Inflammatory macrophage treated with lipopolysaccharide for 4 hours (primary cell): Measurements from ENCODE around the gene TP73.

Experiments used
- DNase-seq: peaks from one replicate; pipeline ENCODE4 v3.0.0-alpha.2; 2020

Gene TP73

DNA sequence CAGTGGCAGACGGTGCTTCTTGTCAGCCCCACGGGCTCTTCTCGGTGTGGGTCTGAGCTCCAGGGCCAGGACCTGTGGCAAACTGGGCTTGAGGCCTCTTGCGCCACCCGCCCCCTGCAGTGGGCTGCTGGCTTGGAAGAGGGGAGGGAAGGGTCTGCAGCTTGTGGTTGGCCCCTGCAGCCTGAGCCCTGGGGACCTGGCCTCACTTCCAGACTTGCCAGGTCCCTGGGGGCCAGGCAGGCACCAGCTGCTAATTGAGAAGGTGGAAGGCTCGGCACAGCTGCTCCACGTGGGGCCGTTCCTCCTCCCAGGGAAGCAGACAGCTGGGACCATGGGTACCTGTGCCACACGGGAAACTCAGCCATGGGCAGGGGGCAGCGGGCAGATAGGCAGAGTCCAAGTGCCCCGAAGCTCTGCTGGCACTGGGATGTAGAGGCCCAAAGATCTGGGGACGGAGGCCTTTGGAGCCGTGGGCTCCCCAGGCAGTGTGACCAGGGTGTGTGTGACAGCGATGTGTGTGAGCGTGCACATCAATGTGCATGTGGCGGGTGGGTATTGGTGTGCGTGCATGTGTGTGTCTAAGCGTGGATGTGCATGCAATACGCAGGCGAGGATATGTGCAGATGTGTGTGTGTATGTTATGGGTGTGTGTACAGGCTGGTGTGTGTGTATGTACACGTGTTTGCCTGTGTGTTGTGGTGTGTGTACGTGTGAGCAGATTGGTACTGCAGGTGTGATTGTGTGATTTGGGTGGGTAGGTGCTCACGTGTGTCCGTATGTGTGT lies 39.3 kb downstream of the TP73 start:
- DNase-seq, result no peak

DNA sequence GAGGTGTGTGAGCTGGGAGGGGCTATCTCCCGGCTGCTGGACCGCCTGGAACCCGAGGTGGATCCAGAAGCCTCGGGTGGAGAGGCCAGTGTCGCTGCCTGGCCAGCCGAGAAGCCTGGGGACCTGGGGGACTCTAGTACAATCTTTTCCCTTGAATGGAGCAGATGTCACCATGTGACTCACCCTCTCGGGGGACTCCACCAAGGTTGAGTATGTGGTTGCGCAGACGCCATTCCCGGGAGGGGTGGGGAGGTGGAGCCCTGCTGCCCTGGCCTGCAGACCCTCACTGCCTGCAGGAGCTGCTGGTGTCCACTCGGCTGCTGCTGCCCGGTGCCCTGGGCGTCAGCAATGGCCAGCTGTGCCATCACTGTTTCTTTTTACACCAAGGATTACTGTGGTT lies 40.3 kb downstream of the TP73 start:
- DNase-seq, result no peak

DNA sequence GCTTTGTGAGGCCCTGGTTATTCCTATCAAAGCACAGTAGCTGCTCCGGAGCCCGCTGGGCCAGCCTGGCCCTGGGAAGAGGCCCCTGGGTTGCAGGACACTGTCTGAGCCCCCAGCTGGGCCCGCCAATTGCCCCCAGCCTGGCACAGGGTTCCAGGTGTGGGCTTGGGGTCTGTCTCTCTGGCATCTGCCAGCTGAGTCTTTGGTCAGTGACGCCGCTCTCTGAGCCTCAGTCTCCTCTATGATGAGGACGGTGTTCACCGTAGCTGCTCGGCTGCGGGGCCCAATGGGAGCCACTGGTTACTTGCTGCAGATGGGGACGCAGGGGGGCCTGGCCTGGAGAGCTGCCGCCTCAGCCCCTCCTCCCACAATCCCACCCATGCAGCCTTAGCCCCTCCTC lies 41.0 kb downstream of the TP73 start:
- DNase-seq, result no peak

DNA sequence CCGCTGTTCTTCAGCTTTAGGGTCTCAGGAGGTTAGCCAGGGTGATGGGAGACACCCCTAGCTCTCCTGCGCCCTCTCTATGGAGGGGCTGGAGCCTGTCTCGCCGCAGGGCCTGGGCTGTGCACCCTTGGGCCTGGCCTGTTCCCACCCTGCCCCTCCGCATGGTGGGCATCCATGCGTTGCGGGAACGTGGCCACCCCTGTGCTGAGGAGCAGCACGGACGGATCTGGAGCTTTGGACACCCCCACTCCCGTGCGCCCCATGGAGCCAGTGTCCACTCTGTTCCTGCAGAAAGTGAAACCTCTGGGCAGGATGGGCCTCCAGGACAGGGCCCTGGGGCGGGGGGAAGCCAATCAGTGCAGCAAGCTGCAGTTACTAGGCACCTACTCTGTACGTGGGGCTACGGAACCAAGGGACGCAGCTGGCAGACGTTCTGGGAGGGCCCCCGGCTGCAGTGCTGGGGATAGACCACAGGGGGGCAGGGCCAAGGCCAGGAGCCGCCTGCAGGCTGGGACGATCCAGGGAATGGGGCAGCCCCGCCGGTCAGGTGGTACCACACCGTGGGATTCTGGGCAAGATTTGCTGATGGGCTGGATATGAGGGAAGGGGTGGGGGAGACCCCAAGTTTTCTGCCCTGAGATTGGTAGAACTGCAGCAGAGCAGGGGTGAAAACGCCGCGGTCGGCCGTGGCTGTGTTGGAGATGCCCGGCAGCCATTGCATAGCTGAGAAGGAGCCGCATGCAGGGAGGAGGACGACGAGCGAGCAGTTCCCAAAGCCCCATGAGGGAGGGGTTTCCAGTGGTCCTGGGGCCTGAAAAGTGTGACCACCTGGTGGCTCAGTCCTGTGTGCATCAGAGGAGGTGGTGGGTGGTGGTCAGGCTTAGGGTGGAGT lies 43.3 kb downstream of the TP73 start:
- DNase-seq, result peak; percentile 46

DNA sequence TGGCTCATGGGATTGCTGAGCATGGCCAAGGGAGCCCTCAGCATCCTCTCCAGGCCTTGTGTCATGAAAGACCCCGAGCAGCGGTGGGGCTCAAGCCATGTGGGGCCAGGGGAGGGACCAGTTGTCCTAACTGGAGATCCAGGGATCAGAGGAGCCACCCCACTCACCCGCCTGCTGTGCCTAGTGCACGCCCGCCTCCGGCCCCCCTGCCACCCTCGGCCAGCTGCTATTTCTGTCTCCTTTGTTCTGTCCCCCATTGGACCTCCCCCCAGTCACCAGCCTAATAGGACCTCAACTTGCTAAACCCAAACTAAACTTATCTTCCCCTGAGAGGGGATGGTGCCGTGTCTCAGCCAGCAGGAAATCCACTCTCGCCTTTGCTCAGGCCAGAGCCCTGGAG lies 44.4 kb downstream of the TP73 start:
- DNase-seq, result no peak

DNA sequence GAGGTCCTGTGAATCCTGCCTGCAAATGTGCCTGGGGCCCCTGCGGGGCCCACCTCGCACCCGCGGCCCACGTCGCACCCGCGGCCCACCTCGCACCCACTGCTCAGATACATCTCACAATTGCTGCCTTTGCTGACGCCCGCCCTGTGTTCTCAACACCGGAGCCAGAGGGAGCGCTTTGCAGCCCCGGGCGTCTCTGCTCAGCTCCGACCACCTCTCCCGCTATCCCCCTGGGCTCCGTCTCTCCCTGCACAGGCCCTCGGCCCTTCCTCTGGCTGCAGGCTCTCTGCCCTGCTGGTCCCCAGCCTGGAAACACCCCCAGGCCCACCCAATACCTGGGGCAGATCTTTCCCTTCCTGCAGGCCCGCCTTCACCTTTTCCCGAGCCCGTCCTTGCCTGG lies 44.8 kb downstream of the TP73 start:
- no peak for DNase-seq

DNA sequence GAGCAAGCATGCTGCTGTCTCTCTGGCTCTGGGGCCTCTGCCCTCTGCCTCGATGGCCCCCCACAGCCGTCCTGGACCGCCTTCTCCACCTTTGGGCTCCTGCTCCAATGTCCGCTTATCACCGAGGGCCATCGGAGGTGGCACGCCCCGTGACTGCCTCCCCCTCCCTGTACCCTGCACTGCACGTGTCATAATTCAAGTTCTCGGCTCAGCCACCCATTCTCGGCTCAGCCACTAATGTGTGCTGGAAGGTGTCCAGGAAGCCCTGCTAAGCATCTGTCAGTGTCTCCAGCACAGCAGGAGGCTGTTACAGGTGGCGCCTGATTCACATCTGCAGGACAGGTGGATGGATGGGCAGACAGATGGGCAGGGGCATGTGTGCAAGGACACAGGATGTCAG lies 45.5 kb downstream of the TP73 start:
- no peak for DNase-seq

DNA sequence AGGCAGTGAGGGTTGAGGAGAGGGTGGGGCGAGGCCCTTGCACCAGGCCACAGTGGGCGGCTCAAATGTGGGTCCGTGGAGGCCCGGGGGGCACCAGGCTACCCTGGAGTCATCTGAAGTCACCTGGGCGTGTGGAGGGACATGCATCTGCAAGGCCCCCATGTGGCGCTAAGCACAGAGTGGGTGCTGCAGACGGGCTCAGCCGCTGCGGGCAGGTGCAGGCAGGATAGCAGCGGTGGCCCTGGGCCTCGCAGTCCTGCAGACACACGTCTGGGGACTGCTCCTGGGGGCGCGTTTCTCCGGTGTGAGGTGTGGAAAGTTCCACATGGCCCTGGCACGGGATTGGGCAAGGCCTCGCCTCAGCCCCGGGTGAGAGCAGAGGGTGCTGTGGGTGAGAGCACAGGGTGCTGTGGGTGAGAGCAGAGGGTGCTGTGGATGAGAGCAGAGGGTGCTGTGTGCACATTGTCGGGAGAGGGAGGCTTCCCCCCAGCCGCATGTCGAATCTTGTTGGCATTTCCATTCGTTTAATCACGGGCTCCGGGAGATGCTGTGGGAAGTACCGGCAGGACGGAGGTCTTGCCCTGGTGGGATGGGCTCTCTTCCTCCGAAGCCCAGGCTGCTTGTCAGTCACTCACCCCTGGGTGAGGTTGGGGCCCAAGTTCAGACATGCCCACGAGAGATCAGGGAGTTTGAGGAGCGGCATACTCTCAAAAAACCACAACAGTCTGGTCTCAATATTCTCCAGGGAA lies 46.5 kb downstream of the TP73 start:
- DNase-seq, result no peak

DNA sequence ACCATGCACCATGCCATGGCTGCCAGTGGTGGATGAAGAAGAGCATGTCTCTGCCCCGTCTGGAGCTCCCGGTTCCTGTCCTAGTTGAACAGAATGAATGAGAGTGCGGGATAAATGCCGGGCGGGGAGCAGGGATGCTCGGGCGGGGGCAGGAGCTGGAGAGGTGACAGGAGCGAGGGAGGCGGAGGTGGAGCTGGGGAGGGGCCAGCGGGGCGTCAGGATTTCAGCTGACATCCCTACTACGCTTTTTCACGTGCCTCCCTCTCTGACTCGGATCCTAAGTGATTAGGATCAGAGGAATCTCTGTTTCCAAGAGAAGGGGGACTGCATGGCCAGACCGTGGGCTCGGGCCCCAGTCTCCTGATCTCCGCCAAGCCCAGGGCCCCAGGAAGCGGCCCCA lies 47.3 kb downstream of the TP73 start:
- DNase-seq, result no peak

DNA sequence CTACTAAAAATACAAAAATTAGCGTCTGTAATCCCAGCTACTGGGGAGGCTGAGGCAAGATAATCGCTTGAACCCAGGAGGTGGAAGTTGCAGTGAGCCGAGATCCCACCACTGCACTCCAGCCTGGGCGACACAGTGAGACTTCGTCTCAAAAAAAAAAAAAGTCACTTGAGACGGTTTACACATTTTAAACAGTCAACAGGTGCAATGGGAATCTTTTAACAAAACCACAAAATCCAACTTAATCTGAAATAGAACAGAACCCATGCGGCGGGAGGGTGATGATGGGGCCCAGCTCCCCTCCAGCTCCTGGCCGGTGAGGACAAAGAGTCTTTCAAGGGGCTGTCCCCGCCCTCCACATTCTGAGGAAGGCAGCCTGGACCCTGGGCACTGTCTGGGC lies 48.3 kb downstream of the TP73 start:
- DNase-seq, result no peak

DNA sequence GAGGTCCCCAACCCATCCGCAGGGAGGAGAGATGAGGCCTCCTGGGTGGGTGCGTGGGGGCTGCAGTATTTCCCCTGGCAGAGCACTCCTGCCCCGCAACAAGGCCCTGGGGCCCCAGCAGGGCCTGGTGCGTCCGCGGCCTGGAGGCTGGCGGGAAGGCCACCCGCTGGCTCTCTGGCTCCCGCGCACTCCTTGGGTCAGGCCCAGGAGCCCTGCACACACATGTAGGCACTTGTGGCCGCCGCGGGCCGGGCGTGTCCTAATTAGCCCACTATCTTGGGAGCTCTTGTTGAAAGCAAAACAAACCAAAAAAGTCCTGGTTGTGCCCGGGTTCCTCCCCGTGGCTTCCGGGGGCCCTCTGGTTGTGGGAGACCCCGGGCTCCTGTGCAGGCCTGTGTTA lies 50.2 kb downstream of the TP73 start:
- DNase-seq, result no peak

DNA sequence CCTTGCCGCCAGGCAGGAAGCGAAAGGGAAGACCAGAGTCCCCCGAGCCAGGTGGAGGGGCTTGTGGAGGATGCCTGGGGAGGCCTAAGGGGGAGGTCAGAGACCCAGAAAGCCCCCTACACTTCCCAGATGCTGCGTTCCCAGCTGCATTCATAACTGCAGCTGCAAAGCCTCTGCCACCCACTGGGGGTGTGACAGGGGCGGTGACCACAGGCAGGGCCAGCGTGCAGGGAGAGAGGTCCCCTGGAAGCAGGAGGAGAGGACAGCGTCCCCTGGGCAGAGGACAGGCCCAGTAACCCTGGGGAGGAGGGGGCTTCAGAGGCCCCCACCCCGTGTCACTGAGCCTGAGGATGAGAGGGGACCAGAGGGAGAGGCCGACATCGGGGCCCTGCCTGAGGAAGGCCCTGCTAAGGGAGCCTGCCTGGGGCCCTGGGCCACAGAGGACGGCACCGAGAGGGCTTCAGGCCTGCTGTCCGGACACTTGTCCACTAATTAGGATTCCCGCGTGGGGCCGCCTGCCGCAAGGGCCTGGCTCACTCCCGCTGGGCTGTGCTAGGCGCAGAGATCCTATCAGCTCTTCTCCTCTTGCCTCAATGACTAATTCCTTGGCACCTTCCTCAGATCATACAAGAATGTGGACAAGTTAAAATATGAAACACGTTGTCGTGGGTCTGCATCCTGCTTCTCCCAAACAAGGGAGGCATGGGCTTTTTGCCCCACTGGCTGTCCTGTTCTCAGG lies 50.8 kb downstream of the TP73 start:
- DNase-seq, result no peak

DNA sequence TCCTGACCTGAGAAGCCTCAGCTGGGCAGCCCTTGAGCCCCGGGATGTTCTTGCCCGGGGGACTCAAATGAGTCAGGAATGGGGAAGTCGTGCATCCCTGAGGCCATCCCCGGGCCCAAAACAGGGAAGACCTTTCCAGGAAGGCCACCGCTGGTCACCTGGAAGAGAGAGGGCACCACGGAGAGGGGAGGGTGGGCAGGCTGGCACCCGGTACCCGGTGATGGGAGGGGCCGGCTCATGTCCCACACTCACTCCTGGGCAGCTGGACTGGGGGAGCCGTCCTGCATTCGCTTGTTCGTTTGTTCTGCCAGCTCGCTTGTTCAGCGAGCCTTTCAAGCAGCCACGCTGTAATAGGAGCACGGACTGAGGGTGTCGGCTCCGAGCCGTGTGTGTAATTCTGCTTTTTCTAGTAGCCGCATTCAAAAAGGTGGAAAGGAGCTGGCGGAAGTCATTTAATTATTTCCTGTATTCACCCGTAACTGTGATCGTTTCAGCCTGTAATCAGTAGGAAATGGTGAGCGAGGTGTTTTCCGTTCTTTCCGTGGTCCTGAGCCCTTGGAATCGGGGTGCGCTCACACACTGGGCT lies 51.6 kb downstream of the TP73 start:
- DNase-seq, result no peak

DNA sequence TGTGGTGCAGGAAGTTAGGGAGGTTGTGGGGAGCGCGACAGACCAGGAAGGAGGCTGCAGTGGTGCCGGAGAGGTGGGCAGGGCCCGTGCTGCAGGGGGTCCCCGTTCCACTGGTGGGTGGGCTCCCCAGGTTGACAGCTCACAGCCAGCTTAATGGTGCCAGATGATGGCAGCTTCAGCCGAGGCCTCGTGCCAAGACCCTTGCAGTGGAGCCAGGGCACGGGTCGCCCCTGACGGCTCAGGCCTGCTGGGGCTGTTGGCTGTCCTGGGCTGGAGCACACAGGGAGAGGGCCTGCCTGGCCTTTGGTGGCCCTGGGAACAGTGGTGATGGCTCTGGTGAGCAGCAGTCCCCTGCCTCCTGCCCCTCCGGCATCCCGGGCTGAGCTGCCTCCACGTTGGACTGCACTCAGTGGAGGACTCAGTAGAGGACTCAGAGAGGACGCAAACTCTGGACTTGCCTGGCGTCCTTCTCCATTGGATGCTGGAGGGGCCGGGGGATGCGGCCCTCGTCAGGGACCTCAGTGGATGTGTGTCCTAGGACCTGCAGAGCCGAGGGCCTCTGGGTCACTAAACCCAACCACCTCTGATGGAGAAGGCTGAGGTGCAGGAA lies 53.1 kb downstream of the TP73 start:
- DNase-seq, result no peak

DNA sequence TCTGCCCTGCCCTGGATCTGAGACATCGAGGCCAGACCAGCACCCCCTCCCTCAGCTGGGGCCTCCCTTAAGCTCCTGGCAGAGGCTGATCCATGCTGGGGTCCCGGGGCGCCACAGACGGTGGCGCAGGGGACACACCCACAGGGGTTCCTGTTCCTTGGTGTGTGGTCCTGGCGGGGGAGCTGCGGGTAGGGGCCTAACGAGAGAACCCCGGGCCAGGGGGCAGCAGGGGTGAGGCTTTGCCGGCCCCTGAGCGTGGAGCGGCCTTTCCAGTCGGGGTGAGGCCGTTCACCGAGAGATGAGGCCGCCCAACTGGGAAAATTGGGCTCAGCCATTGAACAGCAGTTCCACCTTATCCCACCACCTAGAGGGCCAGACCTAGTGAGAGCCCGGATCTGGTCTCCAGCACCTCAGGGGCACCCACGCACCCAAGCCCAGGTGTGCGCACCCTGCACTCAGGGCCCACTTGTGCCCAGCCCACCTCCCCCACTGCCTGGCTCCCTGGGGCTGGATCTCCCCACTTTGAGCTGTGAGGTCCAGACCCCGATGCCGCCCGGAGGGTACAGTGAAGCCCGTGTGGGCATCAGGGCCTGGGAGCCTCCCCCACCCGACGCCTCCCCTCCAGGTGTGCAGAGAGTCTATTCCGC lies 54.5 kb downstream of the TP73 start:
- no peak for DNase-seq

DNA sequence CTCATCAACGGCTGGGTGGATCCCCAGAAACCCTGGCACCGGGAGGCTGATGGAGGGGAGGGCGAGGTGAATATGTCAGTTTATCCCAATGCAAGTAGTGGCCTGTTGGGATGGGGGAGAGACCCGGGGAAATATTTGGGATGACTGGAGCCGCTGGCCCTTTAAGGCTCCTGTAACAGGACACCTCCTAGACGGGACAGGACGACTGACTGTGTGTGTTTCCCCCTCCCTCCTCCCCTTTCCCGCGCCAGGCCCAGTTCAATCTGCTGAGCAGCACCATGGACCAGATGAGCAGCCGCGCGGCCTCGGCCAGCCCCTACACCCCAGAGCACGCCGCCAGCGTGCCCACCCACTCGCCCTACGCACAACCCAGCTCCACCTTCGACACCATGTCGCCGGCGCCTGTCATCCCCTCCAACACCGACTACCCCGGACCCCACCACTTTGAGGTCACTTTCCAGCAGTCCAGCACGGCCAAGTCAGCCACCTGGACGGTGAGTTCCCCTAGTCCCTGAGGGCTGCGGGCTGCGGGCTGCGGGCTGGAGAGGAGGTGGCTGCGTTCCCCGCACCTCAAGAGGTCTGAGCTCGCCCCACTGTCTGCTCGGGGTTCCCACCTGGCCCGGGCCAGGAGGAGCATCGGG lies 55.1 kb downstream of the TP73 start:
- DNase-seq, result no peak

DNA sequence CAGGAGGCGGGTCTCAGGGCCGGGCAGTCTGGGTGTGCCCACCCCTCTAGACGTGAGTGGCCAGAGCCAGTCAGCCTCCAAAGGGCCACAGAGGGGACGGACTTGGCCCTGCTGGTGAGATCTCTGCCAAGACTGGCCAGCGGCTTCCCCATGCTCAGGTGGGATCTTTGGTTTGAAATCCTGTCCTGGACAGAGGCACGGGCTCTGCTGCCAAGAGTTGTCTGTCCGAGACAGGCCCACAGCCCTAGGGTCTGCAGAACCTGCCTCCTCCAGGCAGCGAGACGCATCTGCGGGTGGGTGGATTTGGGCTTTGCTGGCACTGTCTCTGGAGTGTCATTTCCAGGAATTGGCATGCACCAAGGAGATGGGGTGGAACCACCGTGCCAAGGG lies 55.6 kb downstream of the TP73 start:
- DNase-seq, result no peak

DNA sequence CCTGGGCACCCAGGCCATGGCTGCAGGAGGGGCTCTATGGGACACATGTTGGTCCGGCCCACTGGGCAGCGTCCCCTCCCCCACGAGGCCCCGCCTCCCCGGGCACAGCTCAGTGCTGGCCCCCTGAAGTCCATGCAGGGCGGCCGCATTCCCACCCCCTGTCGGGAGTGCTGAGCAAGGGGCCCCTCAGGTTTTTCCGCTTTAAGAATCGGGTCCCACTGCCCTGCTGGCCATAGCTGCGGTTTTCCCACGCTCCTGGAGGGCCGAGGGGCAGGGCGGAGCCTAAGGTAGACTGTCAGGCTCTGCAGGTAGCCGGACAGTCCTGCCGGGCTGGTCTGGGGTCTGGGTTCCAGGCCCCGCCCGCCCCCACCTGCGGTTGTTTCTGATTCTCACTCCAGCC lies 56.5 kb downstream of the TP73 start:
- no peak for DNase-seq

DNA sequence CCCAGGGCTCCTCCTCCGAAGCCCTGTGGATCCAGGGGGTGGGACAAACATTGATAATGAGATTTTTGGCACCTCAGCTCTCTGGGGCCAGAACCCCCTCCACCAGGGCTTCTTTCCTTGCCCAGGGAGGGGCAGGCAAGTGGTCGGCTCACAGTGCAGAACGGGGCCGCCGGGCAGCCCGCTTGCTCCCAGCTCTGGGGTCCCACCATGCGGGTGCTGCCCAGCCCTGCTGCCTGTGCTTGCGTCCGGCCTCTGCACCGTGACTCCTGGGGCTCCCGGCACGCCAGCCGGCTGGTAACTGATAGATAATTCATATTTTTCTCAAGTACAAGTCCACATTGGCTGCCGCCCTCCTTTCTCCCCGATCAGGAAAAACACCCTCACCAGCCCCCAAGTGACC lies 57.9 kb downstream of the TP73 start:
- DNase-seq, result no peak

DNA sequence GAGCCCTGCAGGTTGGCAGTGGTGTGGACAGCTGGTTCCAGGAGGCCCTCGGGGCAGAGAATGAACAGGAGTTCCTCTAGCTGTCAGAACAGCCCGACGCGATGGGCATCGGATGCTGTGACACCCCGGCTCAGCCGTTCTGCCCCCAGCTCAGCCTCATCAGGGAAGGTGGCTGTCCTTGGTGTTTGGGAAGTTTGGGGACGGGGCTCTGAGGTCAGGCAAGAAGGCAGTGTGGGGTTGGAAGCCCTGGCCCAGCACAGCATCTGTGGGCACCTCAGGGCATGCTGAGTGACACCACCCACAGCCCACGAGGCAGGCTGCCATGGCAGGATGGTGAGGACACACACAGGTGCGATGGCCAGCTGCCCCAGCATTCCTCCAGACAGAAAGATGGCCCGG lies 59.1 kb downstream of the TP73 start:
- no peak for DNase-seq
